Left kidney (tissue), 8 donors: ENCODE measurements around the gene NIPAL1. TPM values are rescaled to one million over a fixed set of nuclear protein-coding genes. Genes with fewer than 3 reads are reported as not detected.
"Not testable (repeated sequence)": the region's sequence is repeated elsewhere in the genome, so short reads cannot be mapped to it uniquely, and the experiment has no call there.

Experiments
- DNase-seq: peaks from one replicate; pipeline ENCODE4 v3.0.0-alpha.2; 2013
- long read RNA-seq, 8 donors: transcript quantifications; one replicate each; lab custom pipeline, GENCODE V29; 2026
- polyA plus RNA-seq: library from polyadenylated mRNA; unstranded; fragments of 120-200 nt; gene quantifications from one replicate; pipeline ENCODE4 v1.2.1, GENCODE V29; 2013; ENCODE audit not compliant: insufficient read length

The NIPAL1 gene
- polyA plus RNA-seq, result 11.0 TPM
- long read RNA-seq, donor 1, full-length matches to known transcripts, result 2 of 8 reads
- long read RNA-seq, donor 1, partial matches to known transcripts, result 6 of 8 reads
- long read RNA-seq, donor 1, other reads (novel, unspliced or antisense), result 0 of 8 reads
- long read RNA-seq, donor 2, full-length matches to known transcripts, result 2 of 2 reads
- long read RNA-seq, donor 2, partial matches to known transcripts, result 0 of 2 reads
- long read RNA-seq, donor 2, other reads (novel, unspliced or antisense), result 0 of 2 reads
- long read RNA-seq, donor 3, full-length matches to known transcripts, result 2 of 2 reads
- long read RNA-seq, donor 3, partial matches to known transcripts, result 0 of 2 reads
- long read RNA-seq, donor 3, other reads (novel, unspliced or antisense), result 0 of 2 reads
- long read RNA-seq, donor 4, result 0 reads
- long read RNA-seq, donor 5, full-length matches to known transcripts, result 2 of 2 reads
- long read RNA-seq, donor 5, partial matches to known transcripts, result 0 of 2 reads
- long read RNA-seq, donor 5, other reads (novel, unspliced or antisense), result 0 of 2 reads
- long read RNA-seq, donor 6, full-length matches to known transcripts, result 3 of 3 reads
- long read RNA-seq, donor 6, partial matches to known transcripts, result 0 of 3 reads
- long read RNA-seq, donor 6, other reads (novel, unspliced or antisense), result 0 of 3 reads
- long read RNA-seq, donor 7, full-length matches to known transcripts, result 1 of 1 reads
- long read RNA-seq, donor 7, partial matches to known transcripts, result 0 of 1 reads
- long read RNA-seq, donor 7, other reads (novel, unspliced or antisense), result 0 of 1 reads
- long read RNA-seq, donor 8, partial matches to known transcripts, result 0 of 1 reads
- long read RNA-seq, donor 8, other reads (novel, unspliced or antisense), result 0 of 1 reads

DNA sequence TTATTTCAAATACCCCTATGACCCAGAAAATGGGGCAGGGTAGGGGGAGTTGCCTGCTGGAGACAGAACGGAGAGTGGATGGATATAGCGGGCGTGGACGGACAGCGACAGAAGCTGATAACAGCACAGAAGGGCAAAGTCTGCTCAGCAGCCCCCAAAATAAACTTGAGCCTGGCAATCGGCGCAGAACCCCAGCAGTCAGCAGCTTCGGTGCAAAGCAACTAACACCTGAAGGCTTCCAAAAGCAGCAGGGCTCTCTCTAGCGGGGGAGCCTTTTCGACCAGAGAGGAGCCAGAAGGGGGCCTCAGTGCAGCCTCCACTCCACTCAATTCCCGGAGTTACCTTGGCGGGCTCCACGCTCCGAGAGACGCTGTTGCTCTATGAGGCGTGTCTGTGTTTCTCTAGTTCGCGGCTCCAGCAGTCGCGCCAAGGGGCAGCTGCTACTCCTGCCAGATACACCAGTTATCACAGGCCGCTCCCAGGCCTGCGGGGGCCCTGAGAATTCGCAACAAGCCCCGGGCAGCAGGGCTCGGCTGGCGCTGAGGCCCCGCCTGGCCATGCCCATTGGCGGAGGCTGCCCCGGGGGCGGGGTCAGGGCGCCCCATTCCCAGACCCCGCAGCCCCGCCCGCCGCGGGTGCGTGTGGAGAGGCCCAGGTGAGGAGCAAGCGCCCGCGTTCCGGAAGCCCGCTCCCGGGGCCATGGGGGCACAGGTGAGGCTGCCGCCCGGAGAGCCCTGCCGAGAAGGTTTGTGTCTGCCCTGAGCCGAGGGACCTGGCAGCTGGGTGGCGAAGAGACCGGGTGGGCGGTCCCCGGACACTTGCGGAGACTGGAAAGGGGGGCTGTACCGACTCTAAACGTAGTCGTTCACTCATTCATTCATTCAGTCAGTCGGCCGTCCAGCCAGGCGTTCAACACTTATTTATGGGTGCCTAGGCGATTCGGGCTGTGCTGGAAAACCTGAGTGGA is at the start of gene NIPAL1, which contains the start of gene CNGA1:
Gene NIPAL1 (plus strand): TSS at position 632 of the 967 bp plus-strand sequence. CDS start 68 bp downstream, at position 700.
Gene CNGA1 (minus strand): TSS at position 541 of the 967 bp plus-strand sequence. CDS start 63,992 bp downstream, outside the sequence.
- peak; percentile 70 for DNase-seq

GRCh38 chr4:47968847-47969246 is 47.7 kb upstream of the NIPAL1 start:
- no peak for DNase-seq

- no peak for DNase-seq
These were observed 44.4 kb upstream of the NIPAL1 start for GRCh38 chr4:47972181-47972580.

DNA sequence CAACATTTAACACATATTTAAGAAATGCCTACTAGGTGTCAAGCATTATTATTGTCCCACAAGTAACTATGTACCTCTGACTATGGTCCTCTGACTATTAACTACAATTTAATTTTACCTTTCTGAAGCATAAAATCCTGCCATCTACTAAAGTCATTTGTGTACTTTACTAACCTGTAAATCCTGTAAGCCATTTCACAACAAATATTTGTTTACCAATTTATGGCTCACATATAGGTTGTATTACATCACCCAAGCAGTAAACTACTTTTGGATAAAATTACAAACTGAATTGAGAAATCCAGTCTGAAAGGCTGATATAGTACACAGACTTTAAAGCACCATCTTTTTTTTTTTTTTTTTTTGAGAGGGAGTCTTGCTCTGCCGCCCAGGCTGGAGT is 43.9 kb upstream of the NIPAL1 start:
- DNase-seq, result no peak

DNA sequence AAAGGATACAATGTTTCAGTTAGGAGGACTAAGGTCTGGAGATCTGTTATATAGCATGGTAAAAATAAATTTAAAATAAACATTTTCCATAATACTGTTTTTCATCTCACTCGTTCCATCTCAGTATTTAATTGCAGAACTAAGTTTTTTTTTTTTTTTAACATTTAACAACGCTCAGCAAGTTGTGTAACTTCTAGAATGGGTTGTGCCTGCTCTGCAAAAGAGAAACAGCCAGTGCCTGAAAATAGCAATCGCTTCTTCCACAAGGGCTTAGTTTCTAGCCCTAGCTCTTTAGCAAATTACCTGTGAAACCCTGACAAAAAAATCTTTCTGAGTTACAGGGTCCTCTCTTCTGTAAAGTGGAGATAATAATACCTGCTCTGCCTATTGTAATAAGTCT is 42.0 kb upstream of the NIPAL1 start:
- DNase-seq, result no peak

GRCh38 chr4:47990145-47990544 is 26.4 kb upstream of the NIPAL1 start:
- no peak for DNase-seq

- not testable (repeated sequence) for DNase-seq
These were observed 24.1 kb upstream of the NIPAL1 start for GRCh38 chr4:47992475-47992874.

DNA sequence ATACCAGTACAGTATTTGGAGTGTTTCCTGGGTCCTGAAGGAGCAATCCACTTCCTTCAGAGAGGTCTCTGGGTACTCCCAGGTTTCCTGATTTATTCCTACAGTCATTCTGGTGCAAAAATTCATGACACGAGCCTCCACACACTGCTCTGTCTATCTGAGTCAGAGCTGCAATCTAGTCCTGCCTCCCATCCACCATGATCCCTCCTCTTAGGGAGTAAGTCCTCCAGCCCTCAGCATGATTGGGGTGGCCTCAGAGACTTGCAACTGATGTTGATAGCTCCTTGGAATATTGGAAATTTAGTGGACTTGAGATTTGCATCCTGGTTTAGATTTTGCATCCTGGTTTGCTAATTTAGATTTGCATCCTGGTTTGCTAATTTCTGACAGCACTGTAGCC is 20.6 kb upstream of the NIPAL1 start:
- no peak for DNase-seq

GRCh38 chr4:48002267-48002666 is 14.3 kb upstream of the NIPAL1 start:
- DNase-seq, result no peak

- DNase-seq, result not testable (repeated sequence)
These were observed 13.0 kb upstream of the NIPAL1 start for GRCh38 chr4:48003568-48003967.

- no peak for DNase-seq
These were observed 10.8 kb upstream of the NIPAL1 start for GRCh38 chr4:48005781-48006180.

GRCh38 chr4:48008021-48008596 is 8.5 kb upstream of the NIPAL1 start:
- no peak for DNase-seq

- DNase-seq, result not testable (repeated sequence)
These were observed 5.7 kb upstream of the NIPAL1 start for GRCh38 chr4:48010906-48011305.

GRCh38 chr4:48011722-48012121 is 4.8 kb upstream of the NIPAL1 start:
- no peak for DNase-seq

DNA sequence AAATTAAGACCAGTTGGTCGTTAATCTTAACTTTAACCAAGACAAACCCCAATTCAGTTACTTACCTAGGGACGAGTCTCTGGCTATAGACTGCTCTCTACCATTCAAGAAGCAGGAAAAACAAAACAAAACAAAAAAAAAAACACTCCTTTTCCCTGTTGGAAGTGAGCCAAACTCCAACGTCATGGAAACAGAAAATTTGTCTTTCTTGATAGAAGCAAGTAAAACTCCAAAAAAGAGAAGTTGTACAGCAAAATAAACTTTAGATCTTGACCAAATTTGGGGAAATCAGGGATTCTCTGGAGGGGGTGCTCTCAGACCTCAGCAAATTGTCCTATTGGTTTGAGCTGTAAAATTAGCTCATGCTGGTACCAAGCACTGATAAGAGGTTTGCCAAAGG is 3.7 kb upstream of the NIPAL1 start:
- no peak for DNase-seq

DNA sequence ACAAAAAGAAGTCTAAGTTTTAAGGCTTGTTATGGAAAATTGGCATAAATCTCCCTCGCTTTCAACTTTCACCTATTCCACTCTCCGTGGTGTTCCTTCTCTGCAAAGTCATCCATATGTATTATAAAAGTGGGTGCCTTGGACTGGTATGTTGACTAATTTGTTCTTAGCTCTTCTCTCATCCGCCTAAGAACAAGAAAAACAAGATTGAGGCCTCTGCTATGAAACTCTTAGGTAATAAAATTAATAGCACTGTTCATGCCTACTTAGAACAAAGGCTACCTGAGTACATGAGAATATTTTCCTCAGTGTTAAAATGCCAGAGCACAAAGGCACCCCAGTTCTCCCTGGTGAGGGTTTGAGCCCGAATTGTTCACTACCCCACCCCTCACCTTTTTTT is 1.4 kb upstream of the NIPAL1 start:
- no peak for DNase-seq

DNA sequence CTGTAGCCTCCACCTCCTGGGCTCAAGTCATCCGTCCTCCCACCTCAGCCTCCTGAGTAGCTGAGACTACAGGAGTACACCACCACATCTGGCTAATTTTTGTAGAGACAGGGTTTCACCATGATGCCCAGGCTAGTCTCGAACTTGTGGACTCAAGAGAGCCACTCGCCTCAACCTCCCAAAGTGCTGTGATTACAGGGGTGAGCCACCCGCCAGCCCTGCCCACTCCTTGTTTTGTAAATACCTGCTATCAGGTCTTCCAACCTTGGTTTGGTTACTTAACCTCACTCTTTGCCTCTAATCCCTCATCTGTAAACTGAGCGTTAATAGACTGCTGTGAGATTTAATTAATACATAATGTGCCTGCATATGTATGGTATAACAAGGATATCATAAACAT is 894 bp upstream of the NIPAL1 start:
- no peak for DNase-seq

- peak; percentile 41 for DNase-seq
These were observed 568 bp downstream of the NIPAL1 start for GRCh38 chr4:48017108-48017571.

GRCh38 chr4:48018112-48018511 is 1.5 kb downstream of the NIPAL1 start:
- DNase-seq, result no peak

- no peak for DNase-seq
These were observed 4.5 kb downstream of the NIPAL1 start for GRCh38 chr4:48021100-48021499.

- no peak for DNase-seq
These were observed 5.7 kb downstream of the NIPAL1 start for GRCh38 chr4:48022192-48022799.
